ENCODE data around the gene SMAD3. TPM values are rescaled to one million over a fixed set of nuclear protein-coding genes. Genes with fewer than 3 reads are reported as not detected.

SMAD3 gene
- total and polyA plus RNA-seq, 10 of the 15 experiments (the other 5 are each of a cell fraction or from before 2014, with no cell fraction given): 5.6 to 43.2 (median 16.0) TPM

GRCh38 chr15:67109141-67110034 lies 44.0 kb downstream of the SMAD3 start (continued):
- no peak for TF ChIP-seq PRDM15 (CRISPR knock-in tag; IDR thresholded peaks at IDR 0.05)
- TF ChIP-seq CHD2 (IDR thresholded peaks at IDR 0.05; ENCODE audit: borderline replicate concordance, low read depth, low read length): peak; percentile 73; the same call in 1 of the 2 replicates
- peak in 1 of 2 experiments; percentile 80; a peak in 2 of 4 replicates for TF ChIP-seq ETV6 (conservative IDR thresholded peaks at IDR 0.05 in 1 of 2, IDR thresholded peaks at IDR 0.05 in 1 of 2; ENCODE audit: borderline replicate concordance in 1 of 2, low read depth in 1 of 2)
- peak; percentile 84 for TF ChIP-seq SP1 (IDR thresholded peaks at IDR 0.05; ENCODE audit: low read depth, low read length)
- peak in 1 of 2 experiments; percentile 28; a peak in 1 of 3 replicates for TF ChIP-seq EGR1 (IDR thresholded peaks at IDR 0.05; ENCODE audit: borderline replicate concordance in 1 of 2, low read depth in 2 of 2, low read length in 2 of 2)
- no peak for TF ChIP-seq STAT3 (IDR thresholded peaks at IDR 0.05; ENCODE audit: low read depth, low read length)
- TF ChIP-seq IRF5 (IDR thresholded peaks at IDR 0.05; ENCODE audit: borderline replicate concordance): no peak
- peak; percentile 93 for TF ChIP-seq IKZF1 (conservative IDR thresholded peaks at IDR 0.05)
- TF ChIP-seq YY1 (IDR thresholded peaks at IDR 0.05; ENCODE audit: low read depth, low read length): peak; percentile 62
- 0 out of 2 replicates have a peak, but pooled peaks have one; percentile 12 for TF ChIP-seq REST (IDR thresholded peaks at IDR 0.05; ENCODE audit: low read depth, low read length)
- no peak for TF ChIP-seq MYB (IDR thresholded peaks at IDR 0.05; ENCODE audit: borderline replicate concordance, low read depth, low read length)
- TF ChIP-seq RAD21 (IDR thresholded peaks at IDR 0.05; ENCODE audit: insufficient read depth, low read depth, low read length): peak; percentile 4; the same call in 1 of the 2 replicates
- TF ChIP-seq ATF2 (IDR thresholded peaks at IDR 0.05; ENCODE audit: low read length): no peak
- peak; percentile 80; the same call in 1 of the 2 replicates for TF ChIP-seq ZBED1 (IDR thresholded peaks at IDR 0.05; ENCODE audit: borderline replicate concordance)
- TF ChIP-seq EED (IDR thresholded peaks at IDR 0.05; ENCODE audit: low read depth): peak; percentile 98
- no peak for TF ChIP-seq PAX8 (IDR thresholded peaks at IDR 0.05)
- TF ChIP-seq BACH1 (IDR thresholded peaks at IDR 0.05; ENCODE audit: borderline replicate concordance): peak; percentile 68
- TF ChIP-seq MEF2B (IDR thresholded peaks at IDR 0.05; ENCODE audit: partially characterized antibody, poor library complexity, severe bottlenecking): peak; percentile 50
- TF ChIP-seq RFX5 (IDR thresholded peaks at IDR 0.05; ENCODE audit: low read depth, low read length): no peak
